Measurements from ENCODE around the gene LAMA5.

The LAMA5 gene

DNA sequence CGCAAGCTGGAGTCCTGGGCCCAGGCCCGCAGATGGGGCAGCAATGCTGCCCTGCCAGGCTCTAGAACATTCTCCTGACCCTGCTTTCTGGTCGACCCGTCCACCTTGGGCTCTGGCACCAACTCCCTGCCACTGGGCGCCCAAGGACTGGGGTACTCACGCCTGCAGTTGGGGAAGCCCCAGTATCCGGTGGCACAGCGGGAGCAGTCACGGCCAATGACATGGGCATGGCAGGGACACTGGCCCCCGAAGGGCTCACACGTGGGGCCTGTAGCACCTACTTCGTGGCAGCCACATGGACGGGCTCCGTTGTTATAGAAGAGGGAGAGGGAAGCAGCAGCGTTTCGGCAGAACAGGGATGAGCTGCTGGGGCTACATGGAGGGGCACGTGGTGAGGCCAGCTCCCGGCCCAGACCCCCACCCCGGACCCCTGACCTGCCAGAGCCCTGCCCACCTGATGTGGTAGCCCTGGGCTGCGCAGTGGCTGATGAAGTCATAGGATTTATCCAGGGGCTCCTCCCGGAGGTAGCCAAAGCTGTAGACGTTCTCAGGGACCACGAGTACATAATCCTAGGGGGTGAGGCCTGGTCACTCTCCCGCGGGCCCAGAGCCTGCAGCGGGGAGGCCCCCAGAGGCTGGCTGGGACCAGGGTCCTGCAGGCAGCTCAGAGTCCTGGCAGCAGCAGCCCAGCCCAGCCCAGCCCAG, 38.3 kb downstream of the LAMA5 start:
- H3K79me2 ChIP-seq (ENCODE audit: insufficient read depth, low read length) = no peaks in the 10 kb centered on the region
- H3K4me3 ChIP-seq (ENCODE audit: insufficient read depth, low read length, poor library complexity, severe bottlenecking) = no peak overlapping the region
- TF ChIP-seq EZH2phosphoT487 (conservative IDR thresholded peaks at IDR 0.05; ENCODE audit: low read length) = no peak
- H3K9me3 ChIP-seq (ENCODE audit: insufficient read depth, low read length) = no peaks in the 10 kb centered on the region
- no peaks in the 10 kb centered on the region for H3K9me2 ChIP-seq (replicated peaks; ENCODE audit: insufficient read depth, low read length)
- no peaks in the 10 kb centered on the region for H4K20me1 ChIP-seq (ENCODE audit: low read depth, low read length)
- no peak overlapping the region for H2AFZ ChIP-seq (ENCODE audit: low read depth, low read length, severe bottlenecking)
- no peaks in the 10 kb centered on the region for H3F3A ChIP-seq (ENCODE audit: insufficient read depth)
- H3K9ac ChIP-seq (ENCODE audit: low read length) = no peak overlapping the region
- no peaks in the 10 kb centered on the region for H3K36me3 ChIP-seq (ENCODE audit: low read length)
- H3K4me2 ChIP-seq (ENCODE audit: low read depth, low read length, poor library complexity, severe bottlenecking) = no peak overlapping the region
- no peak overlapping the region for H3K27ac ChIP-seq (ENCODE audit: low read depth, low read length)
- H3K27me3 ChIP-seq (ENCODE audit: low read length) = no peaks in the 10 kb centered on the region

DNA sequence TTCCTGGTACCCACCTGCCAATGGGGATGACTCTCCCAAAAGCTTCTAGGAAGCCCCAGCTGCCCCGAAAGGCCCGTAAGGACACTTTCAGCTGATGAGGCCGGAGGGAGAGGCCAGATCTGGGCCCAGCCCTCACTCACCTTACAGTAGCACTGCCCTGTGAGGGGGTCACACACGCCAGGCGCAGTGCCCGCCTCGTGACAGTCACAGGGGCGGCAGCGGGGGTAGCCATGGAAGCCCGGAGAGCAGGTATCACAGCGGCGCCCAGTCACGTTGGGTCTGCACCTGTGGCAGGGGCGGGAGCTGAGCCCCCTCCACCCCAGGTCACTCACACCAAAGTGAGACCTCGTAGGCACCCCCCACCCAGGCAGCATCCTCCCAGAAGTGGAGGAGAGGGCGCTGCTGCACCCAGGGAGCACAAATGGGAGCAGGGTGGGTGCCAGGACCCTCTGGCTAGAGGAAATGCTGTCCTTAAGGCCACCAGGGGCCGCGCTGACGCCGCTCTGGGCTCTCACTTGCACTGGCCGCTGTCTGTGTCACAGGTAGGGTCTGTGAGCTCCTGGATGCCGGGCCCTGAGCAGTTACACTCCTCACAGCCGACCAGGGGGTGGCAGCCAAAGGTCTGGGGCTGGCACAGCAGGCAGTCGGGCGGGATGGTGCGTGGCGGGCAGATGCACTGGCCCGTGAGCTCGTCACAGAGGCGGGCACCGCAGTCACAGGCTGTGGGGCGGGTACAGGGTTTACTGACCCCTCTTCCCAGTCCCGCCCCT, 39.2 kb downstream of the LAMA5 start:
- Histone ChIP-seq H3K9ac (ENCODE audit: low read length) (no peak overlapping the region), H2AFZ (ENCODE audit: low read depth, low read length, severe bottlenecking) (no peak overlapping the region), H3F3A (ENCODE audit: insufficient read depth) (no peaks in the 10 kb centered on the region), H3K36me3 (ENCODE audit: low read length) (no peaks in the 10 kb centered on the region), H4K20me1 (ENCODE audit: low read depth, low read length) (no peaks in the 10 kb centered on the region), H3K79me2 (ENCODE audit: insufficient read depth, low read length) (no peaks in the 10 kb centered on the region), H3K4me3 (ENCODE audit: insufficient read depth, low read length, poor library complexity, severe bottlenecking) (no peak overlapping the region), H3K9me2 (replicated peaks; ENCODE audit: insufficient read depth, low read length) (no peaks in the 10 kb centered on the region), H3K27ac (ENCODE audit: low read depth, low read length) (no peak overlapping the region), H3K9me3 (ENCODE audit: insufficient read depth, low read length) (no peaks in the 10 kb centered on the region), H3K27me3 (ENCODE audit: low read length) (no peaks in the 10 kb centered on the region), H3K4me2 (ENCODE audit: low read depth, low read length, poor library complexity, severe bottlenecking) (no peak overlapping the region)
- TF ChIP-seq, protein P1, sequence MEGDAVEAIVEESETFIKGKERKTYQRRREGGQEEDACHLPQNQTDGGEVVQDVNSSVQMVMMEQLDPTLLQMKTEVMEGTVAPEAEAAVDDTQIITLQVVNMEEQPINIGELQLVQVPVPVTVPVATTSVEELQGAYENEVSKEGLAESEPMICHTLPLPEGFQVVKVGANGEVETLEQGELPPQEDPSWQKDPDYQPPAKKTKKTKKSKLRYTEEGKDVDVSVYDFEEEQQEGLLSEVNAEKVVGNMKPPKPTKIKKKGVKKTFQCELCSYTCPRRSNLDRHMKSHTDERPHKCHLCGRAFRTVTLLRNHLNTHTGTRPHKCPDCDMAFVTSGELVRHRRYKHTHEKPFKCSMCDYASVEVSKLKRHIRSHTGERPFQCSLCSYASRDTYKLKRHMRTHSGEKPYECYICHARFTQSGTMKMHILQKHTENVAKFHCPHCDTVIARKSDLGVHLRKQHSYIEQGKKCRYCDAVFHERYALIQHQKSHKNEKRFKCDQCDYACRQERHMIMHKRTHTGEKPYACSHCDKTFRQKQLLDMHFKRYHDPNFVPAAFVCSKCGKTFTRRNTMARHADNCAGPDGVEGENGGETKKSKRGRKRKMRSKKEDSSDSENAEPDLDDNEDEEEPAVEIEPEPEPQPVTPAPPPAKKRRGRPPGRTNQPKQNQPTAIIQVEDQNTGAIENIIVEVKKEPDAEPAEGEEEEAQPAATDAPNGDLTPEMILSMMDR (IDR thresholded peaks at IDR 0.05; ENCODE audit: insufficient read depth, low read length, poor library complexity, severe bottlenecking) = no peak
- no peak for TF ChIP-seq EZH2phosphoT487 (conservative IDR thresholded peaks at IDR 0.05; ENCODE audit: low read length)

DNA sequence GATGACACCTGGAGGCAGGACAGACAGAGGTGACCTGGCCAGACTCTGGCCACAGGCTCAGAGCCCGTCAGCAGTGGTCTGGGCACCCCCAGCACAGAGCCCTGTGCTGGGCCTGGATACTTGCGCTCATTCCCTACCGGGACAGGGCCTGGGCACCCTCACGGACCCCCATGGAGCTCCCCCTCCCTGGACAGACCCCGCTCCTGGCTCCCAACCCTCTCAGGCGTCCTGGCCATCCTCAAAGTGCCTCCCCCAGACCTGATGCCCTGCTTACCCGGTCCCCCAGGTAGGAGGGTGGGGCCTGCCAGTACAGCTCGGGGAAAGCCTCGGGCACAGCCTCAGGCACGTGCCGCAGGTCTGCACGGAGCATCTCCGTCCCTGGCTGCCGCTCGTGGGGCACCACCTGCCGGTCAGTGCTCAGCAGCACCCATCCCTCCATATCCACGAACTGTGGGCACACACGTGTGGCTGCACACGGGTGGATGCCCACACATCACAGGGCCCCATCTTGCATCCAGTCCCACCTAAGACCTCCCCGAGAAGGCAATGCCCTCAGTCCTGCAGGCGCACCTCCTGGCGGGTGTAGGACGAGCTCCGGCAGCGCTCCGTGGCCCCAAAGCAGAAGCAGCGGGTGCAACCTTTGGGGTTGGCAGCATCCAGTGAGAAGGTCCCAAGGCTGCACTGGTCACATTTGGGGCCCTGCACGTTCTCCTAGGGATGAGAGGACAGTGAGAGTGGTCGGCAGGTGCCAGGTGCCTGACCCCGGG, 40.0 kb downstream of the LAMA5 start:
- Histone ChIP-seq H3K9me2 (replicated peaks; ENCODE audit: insufficient read depth, low read length) (no peaks in the 10 kb centered on the region), H3K27me3 (ENCODE audit: low read length) (no peaks in the 10 kb centered on the region), H3F3A (ENCODE audit: insufficient read depth) (no peaks in the 10 kb centered on the region), H4K20me1 (ENCODE audit: low read depth, low read length) (no peaks in the 10 kb centered on the region), H2AFZ (ENCODE audit: low read depth, low read length, severe bottlenecking) (no peak overlapping the region), H3K9me3 (ENCODE audit: insufficient read depth, low read length) (no peaks in the 10 kb centered on the region), H3K4me3 (ENCODE audit: insufficient read depth, low read length, poor library complexity, severe bottlenecking) (no peak overlapping the region), H3K36me3 (ENCODE audit: low read length) (no peaks in the 10 kb centered on the region), H3K4me2 (ENCODE audit: low read depth, low read length, poor library complexity, severe bottlenecking) (no peak overlapping the region), H3K79me2 (ENCODE audit: insufficient read depth, low read length) (no peaks in the 10 kb centered on the region), H3K9ac (ENCODE audit: low read length) (no peak overlapping the region), H3K27ac (ENCODE audit: low read depth, low read length) (no peak overlapping the region)
- TF ChIP-seq, protein P1 (IDR thresholded peaks at IDR 0.05; ENCODE audit: insufficient read depth, low read length, poor library complexity, severe bottlenecking) = no peak
- no peak for TF ChIP-seq EZH2phosphoT487 (conservative IDR thresholded peaks at IDR 0.05; ENCODE audit: low read length)

Measured in SU-DHL-6 (cell line).